Mesendoderm (in vitro differentiated cells): ENCODE measurements around the gene TUBA4B.

Experiments
- DNase-seq: peaks from one replicate; pipeline ENCODE4 v3.0.0; 2013
- H2AK5ac ChIP-seq: 2 replicates; pipeline ENCODE4 v1.6.1; 2013; ENCODE audit warnings: low read length, inconsistent platforms
- H2BK120ac ChIP-seq: 2 replicates; pipeline ENCODE4 v1.6.1; 2013; ENCODE audit warnings: low read depth, mild to moderate bottlenecking, low read length, moderate library complexity, mixed read lengths
- H2BK15ac ChIP-seq: replicated peaks from 2 replicates; pipeline ENCODE4 v1.6.1; 2013; ENCODE audit warnings: low read depth, mild to moderate bottlenecking, moderate library complexity
- H2BK5ac ChIP-seq: 2 replicates; pipeline ENCODE4 v1.6.1; 2013; ENCODE audit warnings: low read length, inconsistent platforms
- H3K18ac ChIP-seq: 2 replicates; pipeline ENCODE4 v1.6.1; 2013; ENCODE audit warnings: mild to moderate bottlenecking, low read length, mixed read lengths
- H3K23ac ChIP-seq: one replicate; pipeline ENCODE4 v1.6.1; 2013; ENCODE audit warnings: low read length
- H3K27ac ChIP-seq: 2 replicates; pipeline ENCODE4 v1.5.1; 2013; ENCODE audit warnings: low read depth, mild to moderate bottlenecking, inconsistent platforms, low read length, moderate library complexity
- H3K27me3 ChIP-seq: 2 replicates; pipeline ENCODE4 v1.6.1; 2013; ENCODE audit warnings: low read length, control low read depth, mild to moderate bottlenecking, inconsistent platforms; ENCODE audit not compliant: insufficient read depth, poor library complexity
- H3K36me3 ChIP-seq: 2 replicates; pipeline ENCODE4 v1.6.1; 2013; ENCODE audit warnings: low read length, inconsistent platforms; ENCODE audit not compliant: control insufficient read depth, insufficient read depth
- H3K4ac ChIP-seq: one replicate; pipeline ENCODE4 v1.6.1; 2013; ENCODE audit warnings: low read depth, mild to moderate bottlenecking, low read length, moderate library complexity
- H3K4me1 ChIP-seq: 2 replicates; pipeline ENCODE4 v1.6.1; 2013; ENCODE audit warnings: low read depth, low read length, inconsistent platforms; ENCODE audit not compliant: control insufficient read depth
- H3K4me2 ChIP-seq: 2 replicates; pipeline ENCODE4 v1.6.1; 2013; ENCODE audit warnings: low read length
- H3K4me3 ChIP-seq: 2 replicates; pipeline ENCODE4 v1.5.1; 2013; ENCODE audit warnings: mild to moderate bottlenecking, low read length
- H3K56ac ChIP-seq: one replicate; pipeline ENCODE4 v1.6.1; 2013; ENCODE audit warnings: low read length
- H3K79me1 ChIP-seq: 2 replicates; pipeline ENCODE4 v1.6.1; 2013; ENCODE audit warnings: low read length, inconsistent platforms
- H3K79me2 ChIP-seq: 2 replicates; pipeline ENCODE4 v1.6.1; 2013; ENCODE audit warnings: mild to moderate bottlenecking, low read length; ENCODE audit not compliant: control insufficient read depth, insufficient read depth
- H3K9ac ChIP-seq: 2 replicates; pipeline ENCODE4 v1.6.1; 2013; ENCODE audit warnings: low read length, inconsistent platforms
- H4K5ac ChIP-seq: one replicate; pipeline ENCODE4 v1.6.1; 2013; ENCODE audit warnings: low read length
- H4K8ac ChIP-seq: one replicate; pipeline ENCODE4 v1.6.1; 2013; ENCODE audit warnings: low read depth, mild to moderate bottlenecking, control low read depth, low read length, moderate library complexity
- WGBS: extraction: QIAGEN DNeasy Blood & Tissue Kit; methylation state at CpG from one replicate; pipeline ENCODE4 v1.1.7; 2013; ENCODE audit warnings: low lambda C conversion rate, missing lambda C conversion rate; ENCODE audit not compliant: insufficient coverage; ENCODE audit errors: extremely low coverage; 5-methylcytosine and 5-hydroxymethylcytosine counted together

TUBA4B gene

DNA sequence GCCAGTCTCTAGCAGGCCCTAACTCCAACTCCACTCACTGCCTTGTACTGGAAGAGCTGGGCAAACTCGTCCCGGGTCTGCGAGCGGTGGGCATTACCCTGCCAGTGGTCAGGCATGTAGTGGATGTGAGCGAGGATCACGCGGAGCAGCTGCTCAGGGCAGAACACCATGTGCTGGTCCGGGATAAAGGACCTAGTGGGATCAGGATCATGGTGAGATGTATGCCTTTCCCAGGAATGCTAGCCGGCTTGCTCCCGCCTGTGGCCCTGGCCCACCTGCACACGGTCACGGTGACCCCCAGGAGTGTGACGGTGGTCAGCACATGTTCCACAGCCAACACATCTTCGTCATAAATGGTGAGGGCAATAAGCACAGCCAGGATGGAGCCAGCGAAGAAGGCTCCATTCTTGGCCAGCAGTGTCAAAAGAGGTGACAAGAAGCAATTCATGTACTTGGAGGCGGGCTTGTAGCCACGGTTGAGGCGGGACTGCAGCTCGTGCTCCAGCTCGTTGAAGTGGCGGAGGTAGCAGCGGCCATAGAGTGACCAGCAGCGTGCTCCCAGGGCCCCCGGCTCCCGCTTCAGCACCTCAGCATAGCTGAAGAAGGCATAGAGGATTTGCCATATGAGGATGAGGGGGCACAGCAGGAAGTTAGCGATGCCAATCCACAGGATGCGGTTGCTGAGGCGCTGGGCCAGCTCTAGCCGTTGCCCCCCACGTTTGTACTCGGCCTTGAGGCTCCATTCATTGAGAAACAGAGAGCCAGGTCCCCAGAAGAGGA is 29.0 kb upstream of the TUBA4B start:
- H2BK15ac ChIP-seq: no peak overlapping the region
- H3K23ac ChIP-seq: no peak overlapping the region
- no peak overlapping the region for H3K4me3 ChIP-seq
- no peak overlapping the region for H3K18ac ChIP-seq
- peaks cover 10% of the 10 kb centered on the region for H3K79me1 ChIP-seq
- no CpG with 5 or more reads among the region's 31 CpGs for WGBS
- H4K8ac ChIP-seq: no peak overlapping the region
- no peak overlapping the region for H3K9ac ChIP-seq
- H3K56ac ChIP-seq: no peak overlapping the region
- peaks cover 1% of the 10 kb centered on the region for H3K36me3 ChIP-seq
- H3K27ac ChIP-seq: no peak overlapping the region
- no peak overlapping the region for H4K5ac ChIP-seq
- DNase-seq: no peak
- no peak overlapping the region for H2AK5ac ChIP-seq
- no peak overlapping the region for H2BK120ac ChIP-seq
- H3K79me2 ChIP-seq: peaks cover 6% of the 10 kb centered on the region
- H3K4me2 ChIP-seq: no peak overlapping the region
- no peaks in the 10 kb centered on the region for H3K27me3 ChIP-seq
- peaks cover 4% of the 10 kb centered on the region for H3K4me1 ChIP-seq
- no peak overlapping the region for H2BK5ac ChIP-seq
- no peak overlapping the region for H3K4ac ChIP-seq

DNA sequence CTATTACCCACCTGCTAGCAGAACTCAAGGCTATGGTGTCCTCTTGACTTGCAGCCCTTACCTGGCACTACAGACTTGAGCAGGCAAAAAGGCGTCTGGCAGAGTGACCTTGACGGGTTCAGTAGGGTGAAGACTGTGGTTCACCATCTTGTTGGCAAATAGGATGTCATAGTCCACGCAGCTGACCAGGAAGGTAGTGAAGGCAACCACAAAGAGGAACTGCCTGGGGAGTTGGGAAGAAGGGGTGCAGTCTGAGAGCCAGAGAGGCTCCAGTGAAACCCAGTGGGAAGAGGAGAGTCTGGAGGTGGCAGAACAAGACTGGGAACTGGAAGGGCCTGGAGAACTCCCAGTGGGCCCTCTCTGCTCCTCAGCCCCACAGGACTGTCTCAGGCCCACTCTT is 27.7 kb upstream of the TUBA4B start:
- Histone ChIP-seq H2AK5ac (no peak overlapping the region), H3K4me2 (no peak overlapping the region), H2BK15ac (no peak overlapping the region), H4K8ac (no peak overlapping the region), H2BK120ac (no peak overlapping the region), H3K18ac (no peak overlapping the region), H4K5ac (no peak overlapping the region), H3K79me1 (peaks cover 10% of the 10 kb centered on the region), H3K36me3 (peaks cover 1% of the 10 kb centered on the region), H3K27me3 (no peaks in the 10 kb centered on the region), H3K23ac (no peak overlapping the region), H3K4me1 (peaks cover 4% of the 10 kb centered on the region), H3K9ac (no peak overlapping the region), H3K56ac (no peak overlapping the region), H3K4me3 (no peak overlapping the region), H3K79me2 (peaks cover 6% of the 10 kb centered on the region), H2BK5ac (no peak overlapping the region), H3K4ac (no peak overlapping the region), H3K27ac (no peak overlapping the region)
- WGBS: no CpG with 5 or more reads among the region's 3 CpGs
- DNase-seq: no peak

DNA sequence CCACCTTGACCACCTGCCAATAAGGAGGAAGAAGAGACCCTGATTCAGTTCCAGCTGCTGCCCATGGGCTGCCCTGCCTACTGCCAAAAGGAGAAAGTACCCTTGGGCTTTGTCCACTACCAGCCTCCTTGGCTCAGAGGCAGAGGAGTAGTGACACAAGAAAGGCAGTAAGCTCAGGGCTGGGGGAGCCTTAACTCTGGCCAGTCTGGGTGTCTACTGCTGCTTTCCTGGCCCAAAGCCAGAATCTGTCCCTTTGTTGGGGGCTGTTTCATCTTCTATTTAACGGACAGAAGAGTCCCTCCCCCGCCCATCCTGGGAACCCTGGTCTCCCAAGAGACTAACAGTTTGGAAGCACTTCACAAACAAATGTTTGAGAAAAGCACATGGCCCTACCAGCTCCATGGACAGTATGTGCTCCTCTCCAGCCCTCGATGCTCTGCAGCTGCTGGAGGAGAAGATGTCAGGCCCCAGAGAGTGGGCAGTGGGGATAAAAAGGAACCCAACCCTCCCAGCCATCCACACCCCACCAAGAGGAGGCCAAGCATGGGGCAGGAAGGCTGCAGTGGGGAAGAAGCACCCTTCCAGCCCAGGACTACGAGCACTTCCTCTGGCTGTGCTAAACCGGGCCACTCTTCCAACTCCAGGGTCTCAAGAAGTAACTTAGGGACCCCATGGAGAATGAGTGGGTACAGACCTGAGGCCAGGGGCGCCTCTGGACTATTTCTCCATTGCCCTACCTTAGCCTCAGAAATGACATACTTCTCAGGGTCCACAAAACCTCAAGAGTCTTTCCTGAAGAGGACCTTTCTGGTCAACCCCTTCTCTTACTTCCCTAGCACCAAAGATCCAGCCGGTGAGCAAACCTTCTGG is 24.8 kb upstream of the TUBA4B start:
- peaks cover 12% of the 10 kb centered on the region for H3K79me1 ChIP-seq
- no peak overlapping the region for H2BK5ac ChIP-seq
- no peak for DNase-seq
- H4K8ac ChIP-seq: no peak overlapping the region
- H3K18ac ChIP-seq: peak overlapping the region; percentile 91
- no peak overlapping the region for H2BK120ac ChIP-seq
- H3K23ac ChIP-seq: no peak overlapping the region
- peak overlapping the region; percentile 88 for H3K4me3 ChIP-seq
- H3K9ac ChIP-seq: peak overlapping the region; percentile 84
- peak overlapping the region; percentile 99 for H3K4me2 ChIP-seq
- no peak overlapping the region for H2AK5ac ChIP-seq
- H3K27ac ChIP-seq: no peak overlapping the region
- H3K27me3 ChIP-seq: no peaks in the 10 kb centered on the region
- no CpG with 5 or more reads among the region's 7 CpGs for WGBS
- peak overlapping the region; percentile 87 for H3K56ac ChIP-seq
- H3K4me1 ChIP-seq: peaks cover 4% of the 10 kb centered on the region
- no peak overlapping the region for H4K5ac ChIP-seq
- no peak overlapping the region for H2BK15ac ChIP-seq
- peak overlapping the region; percentile 64 for H3K4ac ChIP-seq
- H3K36me3 ChIP-seq: peaks cover 6% of the 10 kb centered on the region
- peaks cover 6% of the 10 kb centered on the region for H3K79me2 ChIP-seq

DNA sequence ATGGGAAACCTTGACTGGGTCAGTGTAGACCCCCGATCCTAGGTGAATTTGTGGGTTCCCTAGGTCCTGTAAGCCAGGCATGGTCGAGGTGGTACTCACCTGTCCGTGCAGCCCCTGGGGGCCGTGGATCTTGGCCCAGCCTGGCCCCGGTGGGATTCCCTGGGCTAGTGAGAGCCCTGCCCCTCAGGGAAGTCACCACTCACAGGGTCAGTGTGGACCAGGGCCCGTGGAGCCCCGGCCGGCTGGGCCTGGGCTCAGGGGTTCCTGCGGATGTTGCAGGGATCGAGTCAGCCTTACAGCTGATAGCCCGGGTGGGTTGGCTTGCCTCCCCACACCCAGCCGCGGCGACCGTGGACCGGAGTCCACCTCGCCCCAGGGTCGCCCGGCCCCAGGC is 24.1 kb upstream of the TUBA4B start:
- H3K18ac ChIP-seq: peak overlapping the region; percentile 91
- H2BK15ac ChIP-seq: no peak overlapping the region
- no peak for DNase-seq
- H3K79me2 ChIP-seq: peaks cover 6% of the 10 kb centered on the region
- H3K9ac ChIP-seq: peak overlapping the region; percentile 84
- peak overlapping the region; percentile 64 for H3K4ac ChIP-seq
- H3K27ac ChIP-seq: no peak overlapping the region
- no peak overlapping the region for H2BK120ac ChIP-seq
- no peaks in the 10 kb centered on the region for H3K27me3 ChIP-seq
- WGBS: no CpG with 5 or more reads among the region's 19 CpGs
- peaks cover 4% of the 10 kb centered on the region for H3K36me3 ChIP-seq
- H3K23ac ChIP-seq: peak overlapping the region; percentile 1
- peaks cover 12% of the 10 kb centered on the region for H3K79me1 ChIP-seq
- H3K56ac ChIP-seq: peak overlapping the region; percentile 87
- H4K5ac ChIP-seq: no peak overlapping the region
- peak overlapping the region; percentile 99 for H3K4me2 ChIP-seq
- H2AK5ac ChIP-seq: no peak overlapping the region
- peaks cover 4% of the 10 kb centered on the region for H3K4me1 ChIP-seq
- H2BK5ac ChIP-seq: no peak overlapping the region
- H4K8ac ChIP-seq: no peak overlapping the region
- H3K4me3 ChIP-seq: peak overlapping the region; percentile 88

DNA sequence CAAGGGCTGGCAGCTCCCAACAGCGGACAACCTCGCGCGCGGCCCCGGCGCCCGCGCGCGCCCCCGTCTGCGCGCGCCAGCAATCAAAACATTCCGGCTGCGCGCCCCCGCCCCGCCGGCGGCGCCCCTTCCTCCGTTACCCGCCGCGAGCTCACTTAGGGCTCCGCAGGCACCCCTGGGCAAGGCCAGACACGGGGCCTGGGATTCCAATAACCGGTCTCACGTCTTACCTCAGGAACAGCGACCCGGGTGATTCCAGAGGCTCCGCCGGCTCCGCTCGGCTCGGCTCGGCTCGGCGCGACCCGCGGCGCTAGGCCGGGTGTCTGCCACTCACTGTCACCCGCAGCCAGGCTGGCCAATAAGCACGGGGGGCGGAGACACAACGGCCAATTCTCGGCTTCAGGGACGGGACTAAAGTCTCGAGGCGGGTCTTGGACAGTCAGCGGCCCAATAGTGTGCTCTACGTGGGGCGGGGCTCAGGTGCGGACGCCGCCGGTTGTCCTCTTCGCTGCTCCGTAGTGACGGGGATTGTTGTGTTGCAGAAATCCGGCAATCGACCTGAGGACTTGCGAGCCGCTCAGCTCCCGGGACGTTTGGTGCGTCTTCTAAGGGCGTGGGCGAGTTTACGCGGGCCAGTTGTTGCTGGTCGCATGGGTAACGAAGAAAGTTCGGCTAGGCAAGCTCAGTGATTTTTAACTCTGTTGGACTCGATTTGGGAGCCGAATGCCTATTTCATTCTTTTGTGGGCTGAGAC is 23.6 kb upstream of the TUBA4B start, which contains the start of the genes ANKZF1 and ATG9A:
ANKZF1 (plus strand) TSS at position 502 of the 754 bp plus-strand sequence. CDS start 452 bp downstream, outside the sequence.
ATG9A (minus strand) TSS at position 332 of the 754 bp plus-strand sequence. CDS start 1,612 bp downstream, outside the sequence.
- Histone ChIP-seq H2BK120ac (peak within 1 kb of the TSS; percentile 48), H3K4me2 (peak within 1 kb of the TSS; percentile 99), H4K5ac (no peak within 1 kb of the TSS), H3K79me1 (peaks cover 12% of the 10 kb centered on the region), H3K4me1 (peaks cover 4% of the 10 kb centered on the region), H3K23ac (peak within 1 kb of the TSS; percentile 1), H2AK5ac (no peak within 1 kb of the TSS), H3K4ac (peak within 1 kb of the TSS; percentile 81), H4K8ac (no peak within 1 kb of the TSS), H3K56ac (peak within 1 kb of the TSS; percentile 96), H3K4me3 (peak within 1 kb of the TSS; percentile 88), H2BK15ac (no peak within 1 kb of the TSS), H3K36me3 (peaks cover 4% of the 10 kb centered on the region), H3K18ac (peak within 1 kb of the TSS; percentile 91), H2BK5ac (peak within 1 kb of the TSS; percentile 72), H3K27ac (peak within 1 kb of the TSS; percentile 89), H3K9ac (peak within 1 kb of the TSS; percentile 88), H3K79me2 (peaks cover 6% of the 10 kb centered on the region), H3K27me3 (no peaks in the 10 kb centered on the region)
- no CpG with 5 or more reads among the region's 80 CpGs for WGBS
- peak; percentile 100 for DNase-seq
